ENCODE results near the gene CMKLR1. TPM values are rescaled to one million over a fixed set of nuclear protein-coding genes. Genes with fewer than 3 reads are reported as not detected.

Gene CMKLR1
- total and polyA plus RNA-seq, 9 of the 15 experiments (the other 6 are each of a cell fraction or from before 2014, with no cell fraction given), result 0.11 to 1.4 (median 0.20) TPM

DNA sequence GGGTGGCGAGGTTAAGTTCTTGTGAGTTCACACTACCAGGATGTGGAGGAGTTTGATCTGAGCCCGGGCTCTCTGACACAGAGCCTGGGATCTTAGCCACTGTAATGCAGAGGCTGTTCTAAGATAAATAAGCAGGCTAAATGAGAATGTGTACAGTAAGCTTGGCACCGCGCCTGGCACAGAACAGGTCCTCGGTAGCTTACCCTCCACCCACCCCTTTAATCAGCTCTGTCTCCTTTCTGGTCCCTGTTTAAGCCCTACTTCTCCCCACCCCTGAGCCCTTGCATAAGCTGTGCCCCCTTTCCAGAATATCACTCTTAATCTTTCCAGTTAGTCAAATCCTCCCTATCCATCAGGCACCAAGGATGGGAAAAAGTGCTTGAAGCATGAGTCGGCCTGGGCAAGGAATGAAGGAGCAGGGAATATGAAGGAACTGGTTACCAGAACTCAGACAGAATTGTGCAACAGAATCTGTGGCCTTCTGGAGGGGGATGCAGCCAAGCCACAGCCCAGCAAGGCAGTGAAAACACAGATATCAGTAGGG, 32.8 kb upstream of the CMKLR1 start:
- H3K4me1 ChIP-seq (replicated peaks in 1 of 2; ENCODE audit: control insufficient read depth in 2 of 2, insufficient read depth in 2 of 2, low read length in 2 of 2), result no peaks in the 10 kb centered on the region; a peak in 1 of 5 replicates
- TF ChIP-seq NFYB (IDR thresholded peaks at IDR 0.05; ENCODE audit: extremely low read depth, insufficient read length) (no peak), NFATC3 (IDR thresholded peaks at IDR 0.05) (no peak), ZNF239 (CRISPR knock-in tag; IDR thresholded peaks at IDR 0.05) (no peak), HEY1 (CRISPR knock-in tag; IDR thresholded peaks at IDR 0.05; ENCODE audit: borderline replicate concordance) (no peak)
- ATAC-seq (no peak), FAIRE-seq (no peak), DNase-seq (ENCODE audit: extremely low read depth in 1 of 4, low spot score in 3 of 4) (no peak)
- no peaks in the 10 kb centered on the region for H3K79me2 ChIP-seq (ENCODE audit: control insufficient read depth, insufficient read depth, low read length)
- POLR2A ChIA-PET, result no interaction called here
- no peaks in the 10 kb centered on the region for H3K36me3 ChIP-seq (ENCODE audit: control insufficient read depth, insufficient read depth, low read length)
- H4K20me1 ChIP-seq (replicated peaks; ENCODE audit: control insufficient read depth, insufficient read depth, low read length), result no peaks in the 10 kb centered on the region
- H3K4me2 ChIP-seq (ENCODE audit: insufficient read depth, low read length), result no peak overlapping the region
- no peak overlapping the region for H3K27ac ChIP-seq (ENCODE audit: extremely low read depth, low read depth, low read length)
- 0% methylated on average over 6 of the region's 6 CpGs for WGBS (ENCODE audit: insufficient coverage, low coverage, missing lambda C conversion rate)
- H3K9me1 ChIP-seq (ENCODE audit: control insufficient read depth, insufficient read depth, low read length), result no peaks in the 10 kb centered on the region
- no TSS peak for BruUV-seq (replicated peaks)
- no peaks in the 10 kb centered on the region for H3K9me3 ChIP-seq (replicated peaks; ENCODE audit: control insufficient read depth, insufficient read depth, low read depth, low read length)
- in situ Hi-C loops (cut with MboI) (no loop called here), intact Hi-C loops (cut with micrococcal nuclease) (no loop called here)
- peaks cover 8 to 24% of the 10 kb centered on the region in 2 experiments; a peak in 4 of 5 replicates for H3K27me3 ChIP-seq (ENCODE audit: control insufficient read depth in 2 of 2, insufficient read depth in 2 of 2, low read length in 2 of 2)
- no peak overlapping the region for H3K4me3 ChIP-seq
- H3K9ac ChIP-seq (ENCODE audit: insufficient read depth in 1 of 2, low read depth in 2 of 2, low read length in 2 of 2), result no peak overlapping the region
- CTCF ChIA-PET (ENCODE audit: low intra/inter-chr PET ratio), result no interaction called here
- no peak overlapping the region for H2AFZ ChIP-seq (ENCODE audit: low read depth, low read length)

DNA sequence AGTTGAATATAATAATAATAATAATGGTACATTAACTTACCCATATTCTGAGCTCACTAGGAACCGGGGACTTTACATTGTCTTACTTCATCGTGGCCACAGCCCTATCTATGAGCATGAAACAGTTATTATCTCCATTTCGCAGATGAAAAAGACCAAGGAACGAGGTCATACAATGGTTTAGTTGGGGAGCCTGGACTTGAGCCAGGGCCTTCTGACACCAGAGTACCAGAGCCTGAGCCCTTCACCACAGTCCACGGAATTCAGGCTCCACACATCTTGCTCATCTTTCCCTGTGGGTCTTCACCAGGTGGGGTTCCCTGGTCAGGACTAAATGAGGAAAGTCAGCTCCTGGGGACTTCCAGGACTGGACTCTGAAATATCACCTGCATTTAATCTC, 31.3 kb upstream of the CMKLR1 start:
- H2AFZ ChIP-seq (ENCODE audit: low read depth, low read length), result no peak overlapping the region
- no peak for TF ChIP-seq PTBP1 (IDR thresholded peaks at IDR 0.05; ENCODE audit: low read depth, low read length)
- TF ChIP-seq ZNF197 (CRISPR knock-in tag; IDR thresholded peaks at IDR 0.05; ENCODE audit: low read depth), result no peak
- no peak for TF ChIP-seq ESRRB (CRISPR knock-in tag; IDR thresholded peaks at IDR 0.05; ENCODE audit: borderline replicate concordance)
- TF ChIP-seq RBBP5 (IDR thresholded peaks at IDR 0.05; ENCODE audit: borderline replicate concordance, insufficient read depth, low read length, poor library complexity, severe bottlenecking), result no peak
- no peak for TF ChIP-seq NFE2 (IDR thresholded peaks at IDR 0.05; ENCODE audit: low read depth)
- TF ChIP-seq, protein P1, sequence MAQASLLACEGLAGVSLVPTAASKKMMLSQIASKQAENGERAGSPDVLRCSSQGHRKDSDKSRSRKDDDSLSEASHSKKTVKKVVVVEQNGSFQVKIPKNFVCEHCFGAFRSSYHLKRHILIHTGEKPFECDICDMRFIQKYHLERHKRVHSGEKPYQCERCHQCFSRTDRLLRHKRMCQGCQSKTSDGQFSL (CRISPR knock-in tag; IDR thresholded peaks at IDR 0.05), result no peak
- TF ChIP-seq, protein P1 (tag; IDR thresholded peaks at IDR 0.05), result no peak
- H3K4me2 ChIP-seq (ENCODE audit: insufficient read depth, low read length), result no peak overlapping the region
- ChIA-PET POLR2A (interaction anchor here (1.0 kb wide), 1 partner anchor 10 kb away, joined by 3 read pairs; no protein-coding TSS in a partner anchor), CTCF (ENCODE audit: low intra/inter-chr PET ratio) (no interaction called here)
- H3K9ac ChIP-seq (ENCODE audit: insufficient read depth in 1 of 2, low read depth in 2 of 2, low read length in 2 of 2), result no peak overlapping the region
- no peak for FAIRE-seq
- no peaks in the 10 kb centered on the region for H3K79me2 ChIP-seq (ENCODE audit: control insufficient read depth, insufficient read depth, low read length)
- H3K9me3 ChIP-seq (replicated peaks; ENCODE audit: control insufficient read depth, insufficient read depth, low read depth, low read length), result no peaks in the 10 kb centered on the region
- BruUV-seq (replicated peaks), result no TSS peak
- H3K9me1 ChIP-seq (ENCODE audit: control insufficient read depth, insufficient read depth, low read length), result no peaks in the 10 kb centered on the region
- DNase-seq (ENCODE audit: extremely low read depth in 1 of 4, low spot score in 3 of 4), result peak in 1 of 4 experiments; percentile 20
- intact Hi-C loops (cut with micrococcal nuclease) (no loop called here), in situ Hi-C loops (cut with MboI) (no loop called here)
- no peaks in the 10 kb centered on the region; a peak in 1 of 5 replicates for H3K4me1 ChIP-seq (replicated peaks in 1 of 2; ENCODE audit: control insufficient read depth in 2 of 2, insufficient read depth in 2 of 2, low read length in 2 of 2)
- H3K36me3 ChIP-seq (ENCODE audit: control insufficient read depth, insufficient read depth, low read length), result no peaks in the 10 kb centered on the region
- no peak overlapping the region for H3K4me3 ChIP-seq
- no peaks in the 10 kb centered on the region for H4K20me1 ChIP-seq (replicated peaks; ENCODE audit: control insufficient read depth, insufficient read depth, low read length)
- H3K27ac ChIP-seq (ENCODE audit: extremely low read depth, low read depth, low read length), result no peak overlapping the region
- H3K27me3 ChIP-seq (ENCODE audit: control insufficient read depth in 2 of 2, insufficient read depth in 2 of 2, low read length in 2 of 2), result peaks cover 8 to 29% of the 10 kb centered on the region in 2 experiments
- ATAC-seq, result no peak
- WGBS (ENCODE audit: insufficient coverage, low coverage, missing lambda C conversion rate), result 1% methylated on average over 5 of the region's 5 CpGs

Data from K562 (cell line).